Chondrocyte (in vitro differentiated cells): ENCODE data around the gene CCDC88C. TPM values are rescaled to one million over a fixed set of nuclear protein-coding genes. Genes with fewer than 3 reads are reported as not detected.

ENCODE experiments used
- DNase-seq: peaks from one replicate; pipeline ENCODE4 v3.0.0; 2021; ENCODE audit warnings: mixed read lengths, low spot score
- H3K27ac Mint-ChIP-seq: one replicate; pipeline ENCODE4 v1.8.0; 2021; ENCODE audit warnings: mild to moderate bottlenecking, moderate library complexity, mixed read lengths; ENCODE audit not compliant: unreplicated experiment
- H3K27me3 Mint-ChIP-seq: 2 replicates; pipeline ENCODE4 v1.8.0; 2021; ENCODE audit warnings: low read depth, mixed read lengths
- H3K36me3 Mint-ChIP-seq: 2 replicates; pipeline ENCODE4 v1.8.0; 2021; ENCODE audit warnings: low read depth, mixed read lengths
- H3K4me1 Mint-ChIP-seq: 2 replicates; pipeline ENCODE4 v1.8.0; 2021; ENCODE audit warnings: low read depth, mild to moderate bottlenecking, mixed read lengths
- H3K4me3 Mint-ChIP-seq: one replicate; pipeline ENCODE4 v1.8.0; 2021; ENCODE audit warnings: mild to moderate bottlenecking, moderate library complexity, mixed read lengths; ENCODE audit not compliant: unreplicated experiment
- H3K9me3 Mint-ChIP-seq: 2 replicates; pipeline ENCODE4 v1.8.0; 2021; ENCODE audit warnings: low read depth, mixed read lengths
- total RNA-seq: library from RNA; stranded (reverse); gene quantifications from 3 replicates; pipeline ENCODE4 v1.2.1, GENCODE V29; 2021
- TF ChIP-seq, protein P1 (sequence below): fragments of 200-600 bp; sonication (generic); IDR thresholded peaks from 2 replicates; pipeline ENCODE4 v1.5.0; 2021; ENCODE audit warnings: antibody characterized with exemption, mild to moderate bottlenecking, moderate library complexity

The CCDC88C gene
- total RNA-seq, 1 donor from 2014 or later: 2.3 TPM

GRCh38 chr14:91258876-91259275 lies 158.7 kb downstream of the CCDC88C start:
- no peak for DNase-seq
- Mint-ChIP-seq H3K27me3 (peaks cover under 1% of the 10 kb centered on the region), H3K4me3 (no peak overlapping the region), H3K27ac (no peak overlapping the region), H3K9me3 (no peaks in the 10 kb centered on the region), H3K4me1 (peaks cover 23% of the 10 kb centered on the region), H3K36me3 (no peaks in the 10 kb centered on the region)
- TF ChIP-seq, protein P1, sequence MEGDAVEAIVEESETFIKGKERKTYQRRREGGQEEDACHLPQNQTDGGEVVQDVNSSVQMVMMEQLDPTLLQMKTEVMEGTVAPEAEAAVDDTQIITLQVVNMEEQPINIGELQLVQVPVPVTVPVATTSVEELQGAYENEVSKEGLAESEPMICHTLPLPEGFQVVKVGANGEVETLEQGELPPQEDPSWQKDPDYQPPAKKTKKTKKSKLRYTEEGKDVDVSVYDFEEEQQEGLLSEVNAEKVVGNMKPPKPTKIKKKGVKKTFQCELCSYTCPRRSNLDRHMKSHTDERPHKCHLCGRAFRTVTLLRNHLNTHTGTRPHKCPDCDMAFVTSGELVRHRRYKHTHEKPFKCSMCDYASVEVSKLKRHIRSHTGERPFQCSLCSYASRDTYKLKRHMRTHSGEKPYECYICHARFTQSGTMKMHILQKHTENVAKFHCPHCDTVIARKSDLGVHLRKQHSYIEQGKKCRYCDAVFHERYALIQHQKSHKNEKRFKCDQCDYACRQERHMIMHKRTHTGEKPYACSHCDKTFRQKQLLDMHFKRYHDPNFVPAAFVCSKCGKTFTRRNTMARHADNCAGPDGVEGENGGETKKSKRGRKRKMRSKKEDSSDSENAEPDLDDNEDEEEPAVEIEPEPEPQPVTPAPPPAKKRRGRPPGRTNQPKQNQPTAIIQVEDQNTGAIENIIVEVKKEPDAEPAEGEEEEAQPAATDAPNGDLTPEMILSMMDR: no peak

- TF ChIP-seq, protein P1: no peak
- Mint-ChIP-seq H3K36me3 (no peaks in the 10 kb centered on the region), H3K27me3 (no peaks in the 10 kb centered on the region), H3K9me3 (no peaks in the 10 kb centered on the region), H3K4me1 (peaks cover 23% of the 10 kb centered on the region), H3K4me3 (no peak overlapping the region), H3K27ac (peak overlapping the region; percentile 34)
- DNase-seq: no peak
Observed at GRCh38 chr14:91258011-91258618, 159.5 kb downstream of the CCDC88C start.

DNA sequence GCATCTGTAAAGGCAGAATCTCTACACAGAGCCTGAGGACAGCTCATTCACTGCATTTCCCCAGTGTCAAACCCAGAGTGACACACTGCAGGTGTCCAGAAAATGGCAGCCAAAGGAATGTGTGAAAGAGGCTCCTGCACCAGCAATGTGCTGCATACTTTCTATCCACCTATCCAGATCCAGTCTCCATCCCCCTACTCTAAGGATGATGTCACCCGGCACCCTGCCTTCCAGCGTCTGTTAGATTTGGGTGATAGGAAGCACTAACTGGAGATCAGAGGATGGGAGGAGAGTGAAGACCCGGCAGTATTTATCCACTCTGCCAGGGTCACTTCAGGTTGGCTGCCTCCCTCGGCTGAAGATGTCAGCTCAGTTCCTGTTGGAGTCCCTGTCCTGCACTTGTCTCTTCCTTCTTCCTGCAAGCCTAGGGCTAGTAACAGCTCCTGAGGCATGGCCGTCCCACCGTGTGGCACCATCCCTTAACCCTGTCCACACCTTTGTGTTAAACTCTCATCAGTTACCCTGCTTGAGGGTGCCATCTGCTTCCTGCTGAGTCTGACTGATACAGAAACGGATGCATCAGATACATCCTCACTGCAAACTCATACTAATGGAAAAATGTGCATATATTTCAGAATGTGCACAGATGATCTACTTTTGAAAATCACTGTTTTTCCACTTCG lies 160.2 kb downstream of the CCDC88C start:
- H3K27me3 Mint-ChIP-seq: no peaks in the 10 kb centered on the region
- H3K9me3 Mint-ChIP-seq: no peaks in the 10 kb centered on the region
- TF ChIP-seq, protein P1: no peak
- no peaks in the 10 kb centered on the region for H3K36me3 Mint-ChIP-seq
- no peak for DNase-seq
- H3K4me1 Mint-ChIP-seq: peaks cover 23% of the 10 kb centered on the region
- no peak overlapping the region for H3K27ac Mint-ChIP-seq
- no peak overlapping the region for H3K4me3 Mint-ChIP-seq

- Mint-ChIP-seq H3K27me3 (no peaks in the 10 kb centered on the region), H3K9me3 (no peaks in the 10 kb centered on the region), H3K4me3 (no peak overlapping the region)
Observed at GRCh38 chr14:91256661-91257060, 161.0 kb downstream of the CCDC88C start.

GRCh38 chr14:91255026-91255695 lies 162.5 kb downstream of the CCDC88C start:
- H3K4me3 Mint-ChIP-seq: no peak overlapping the region
- TF ChIP-seq, protein P1: no peak

More at GRCh38 chr14:91256661-91257060, 161.0 kb downstream of the CCDC88C start:
- TF ChIP-seq, protein P1: no peak
- Mint-ChIP-seq H3K4me1 (peaks cover 23% of the 10 kb centered on the region), H3K36me3 (no peaks in the 10 kb centered on the region), H3K27ac (no peak overlapping the region)
- no peak for DNase-seq

More at GRCh38 chr14:91255026-91255695, 162.5 kb downstream of the CCDC88C start:
- H3K27ac Mint-ChIP-seq: no peak overlapping the region
- H3K4me1 Mint-ChIP-seq: peaks cover 33% of the 10 kb centered on the region
- no peaks in the 10 kb centered on the region for H3K9me3 Mint-ChIP-seq
- H3K36me3 Mint-ChIP-seq: no peaks in the 10 kb centered on the region
- DNase-seq: no peak
- no peaks in the 10 kb centered on the region for H3K27me3 Mint-ChIP-seq
